Thoracic aorta (tissue), 2 donors: ENCODE data around the gene CUEDC2. TPM values are rescaled to one million over a fixed set of nuclear protein-coding genes. Genes with fewer than 3 reads are reported as not detected.
A peak's percentile ranks its signal among the peaks of the same experiment; 100 is the strongest.

ENCODE experiments used
- ATAC-seq: fragments of 150-250 bp; one replicate; pipeline ENCODE4 v1.8.0; 2017; ENCODE audit warnings: low read depth; ENCODE audit not compliant: insufficient number of reproducible peaks, low FRiP score
- DNase-seq: peaks from one replicate; pipeline ENCODE4 v3.0.0-alpha.2; 2020; ENCODE audit warnings: low spot score
- H3K27ac ChIP-seq, 2 donors: fragments of 200-600 bp; sonication (generic); 1 replicate in 1 of 2; 2 replicates in 1 of 2; pipeline ENCODE4 v1.5.1; 2016; ENCODE audit warnings: mild to moderate bottlenecking in 2 of 2, moderate library complexity in 2 of 2
- H3K27me3 ChIP-seq: fragments of 200-600 bp; sonication (generic); replicated peaks from 2 replicates; pipeline ENCODE4 v1.6.0; 2016; ENCODE audit warnings: mild to moderate bottlenecking; ENCODE audit not compliant: insufficient read depth
- H3K36me3 ChIP-seq: fragments of 200-600 bp; sonication (generic); one replicate; pipeline ENCODE4 v1.5.1; 2016
- H3K4me1 ChIP-seq, 2 donors: fragments of 200-600 bp; sonication (generic); 1 replicate in 1 of 2; 2 replicates in 1 of 2; pipeline versions ENCODE4 v1.5.1 to v1.6.0; 2016; ENCODE audit warnings: low read depth in 2 of 2, mild to moderate bottlenecking in 1 of 2; ENCODE audit not compliant: control insufficient read depth in 1 of 2
- H3K4me3 ChIP-seq: fragments of 200-600 bp; sonication (generic); 2 replicates; pipeline ENCODE4 v1.5.1; 2016; ENCODE audit warnings: mild to moderate bottlenecking
- H3K9me3 ChIP-seq: fragments of 200-600 bp; sonication (generic); 2 replicates; pipeline ENCODE4 v1.5.1; 2016
- CTCF ChIP-seq: fragments of 200-600 bp; sonication (generic); IDR thresholded peaks from one replicate; pipeline ENCODE4 v1.5.1; 2019; ENCODE audit warnings: antibody characterized with exemption
- total RNA-seq, 2 donors: library from RNA; depleted of rRNA; stranded (reverse); fragments of >200 nt; gene quantifications; one replicate each; pipeline versions ENCODE4 v1.1.0 to v1.2.3, GENCODE V29; 2016

Gene CUEDC2
- total RNA-seq, 2 donors from 2014 or later = 40.8 to 53.2 TPM

GRCh38 chr10:102453502-102453901, 21.1 kb upstream of the CUEDC2 start:
- Histone ChIP-seq H3K9me3 (no peaks in the 10 kb centered on the region), H3K36me3 (no peaks in the 10 kb centered on the region), H3K4me1 (peaks cover 0 to 18% of the 10 kb centered on the region in 2 donors), H3K4me3 (no peak overlapping the region), H3K27me3 (no peaks in the 10 kb centered on the region), H3K27ac (peak overlapping the region in 1 of 2 donors; percentile 45)
- ATAC-seq (no peak), DNase-seq (no peak)
- TF ChIP-seq CTCF = no peak

GRCh38 chr10:102452672-102453340, 20.4 kb upstream of the CUEDC2 start:
- Histone ChIP-seq H3K4me1 (peaks cover 0 to 18% of the 10 kb centered on the region in 2 donors), H3K36me3 (no peaks in the 10 kb centered on the region), H3K27me3 (no peaks in the 10 kb centered on the region), H3K27ac (peak overlapping the region in 1 of 2 donors; percentile 45), H3K4me3 (no peak overlapping the region), H3K9me3 (no peaks in the 10 kb centered on the region)
- ATAC-seq (peak; percentile 34), DNase-seq (no peak)
- TF ChIP-seq CTCF = no peak

GRCh38 chr10:102451105-102451969, 19.0 kb upstream of the CUEDC2 start, which contains the start of gene C10orf95:
C10orf95 (minus strand) TSS chr10:102451543; CDS start chr10:102451093, 450 bp downstream.
- H3K4me1 ChIP-seq = peaks cover 0 to 18% of the 10 kb centered on the region in 2 donors
- DNase-seq (no peak), ATAC-seq (no peak)
- no peaks in the 10 kb centered on the region for H3K36me3 ChIP-seq
- H3K4me3 ChIP-seq = peak within 1 kb of the TSS; percentile 90
- no peaks in the 10 kb centered on the region for H3K27me3 ChIP-seq
- TF ChIP-seq CTCF = no peak
- H3K9me3 ChIP-seq = no peaks in the 10 kb centered on the region
- peak within 1 kb of the TSS; percentile 61 to 66 for H3K27ac ChIP-seq

- no peak for DNase-seq
- H3K4me1 ChIP-seq = peaks cover 0 to 18% of the 10 kb centered on the region in 2 donors
Measured at GRCh38 chr10:102450374-102451104, 18.2 kb upstream of the CUEDC2 start.

More at GRCh38 chr10:102450374-102451104, 18.2 kb upstream of the CUEDC2 start:
- Histone ChIP-seq H3K4me3 (peak overlapping the region; percentile 90), H3K9me3 (no peaks in the 10 kb centered on the region), H3K27me3 (no peaks in the 10 kb centered on the region), H3K27ac (peak overlapping the region; percentile 61 to 66), H3K36me3 (no peaks in the 10 kb centered on the region)
- TF ChIP-seq CTCF = no peak
- ATAC-seq = peak; percentile 70
